HG03521 (cell line): ENCODE data around the gene PDSS2.
"Not testable (repeated sequence)": the region's sequence is repeated elsewhere in the genome, so short reads cannot be mapped to it uniquely, and the experiment has no call there.

ENCODE experiments used
- ATAC-seq: cut with Tn5 transposase; IDR thresholded peaks from one replicate; pipeline ENCODE4 v1.9.1; 2021; ENCODE audit warnings: mild to moderate bottlenecking, moderate library complexity; ENCODE audit not compliant: unreplicated experiment

Gene PDSS2

GRCh38 chr6:107475826-107476225 is 16.5 kb upstream of the PDSS2 start:
- not testable (repeated sequence) for ATAC-seq

- ATAC-seq, result not testable (repeated sequence)
Observed at GRCh38 chr6:107475360-107475759, 16.0 kb upstream of the PDSS2 start.

- no peak for ATAC-seq
Observed at GRCh38 chr6:107473660-107474059, 14.3 kb upstream of the PDSS2 start.

GRCh38 chr6:107470364-107470763 is 11.0 kb upstream of the PDSS2 start:
- ATAC-seq, result no peak

GRCh38 chr6:107466062-107466461 is 6.7 kb upstream of the PDSS2 start:
- no peak for ATAC-seq

- ATAC-seq, result no peak
Observed at GRCh38 chr6:107460083-107460631, 793 bp upstream of the PDSS2 start.

GRCh38 chr6:107458672-107459282 is 587 bp downstream of the PDSS2 start:
- ATAC-seq, result peak; percentile 26

- no peak for ATAC-seq
Observed at GRCh38 chr6:107448776-107449175, 10.6 kb downstream of the PDSS2 start.

GRCh38 chr6:107447663-107448216 is 11.6 kb downstream of the PDSS2 start:
- no peak for ATAC-seq

- ATAC-seq, result no peak
Observed at GRCh38 chr6:107444277-107444676, 15.1 kb downstream of the PDSS2 start.

- ATAC-seq, result no peak
Observed at GRCh38 chr6:107443608-107444267, 15.6 kb downstream of the PDSS2 start.

- ATAC-seq, result no peak
Observed at GRCh38 chr6:107442938-107443607, 16.3 kb downstream of the PDSS2 start.

- ATAC-seq, result no peak
Observed at GRCh38 chr6:107441682-107442081, 17.7 kb downstream of the PDSS2 start.

- no peak for ATAC-seq
Observed at GRCh38 chr6:107440936-107441335, 18.4 kb downstream of the PDSS2 start.

GRCh38 chr6:107439406-107439805 is 20.0 kb downstream of the PDSS2 start:
- no peak for ATAC-seq

- ATAC-seq, result no peak
Observed at GRCh38 chr6:107437691-107438090, 21.7 kb downstream of the PDSS2 start.

GRCh38 chr6:107436881-107437280 is 22.5 kb downstream of the PDSS2 start:
- no peak for ATAC-seq

- no peak for ATAC-seq
Observed at GRCh38 chr6:107435798-107436197, 23.6 kb downstream of the PDSS2 start.

- ATAC-seq, result no peak
Observed at GRCh38 chr6:107434812-107435211, 24.6 kb downstream of the PDSS2 start.

- not testable (repeated sequence) for ATAC-seq
Observed at GRCh38 chr6:107425951-107426350, 33.4 kb downstream of the PDSS2 start.

- no peak for ATAC-seq
Observed at GRCh38 chr6:107423474-107423990, 35.8 kb downstream of the PDSS2 start.
